HepG2 (cell line): ENCODE measurements around the gene TSSK3. TPM values are rescaled to one million over a fixed set of nuclear protein-coding genes. Genes with fewer than 3 reads are reported as not detected.

ENCODE experiments used
- BHLHE40 ChIP-seq: IDR thresholded peaks from 2 replicates; pipeline ENCODE4 v1.6.1; 2011; ENCODE audit warnings: low read length, improper control_type of control experiment
- HHEX ChIP-seq: IDR thresholded peaks from 2 replicates; pipeline ENCODE4 v1.6.1; 2016; ENCODE audit warnings: control low read depth
- JUND ChIP-seq: sonication (generic); formaldehyde crosslinking; IDR thresholded peaks from 2 replicates; pipeline ENCODE4 v1.8.0; 2022; ENCODE audit warnings: mild to moderate bottlenecking, missing genetic modification reagents
- NFYB ChIP-seq: sonication (generic); formaldehyde crosslinking; IDR thresholded peaks from 2 replicates; pipeline ENCODE4 v1.4.0; 2020; ENCODE audit warnings: missing genetic modification reagents
- NR2F1 ChIP-seq, 2 experiments: fragments of 450-650 bp in 1 of 2; formaldehyde crosslinking in 1 of 2; IDR thresholded peaks; 2 replicates each; pipeline versions ENCODE4 v1.5.0 to v1.6.1; 2016 to 2020; ENCODE audit warnings: mild to moderate bottlenecking in 1 of 2, missing compliant biosample characterization in 1 of 2, missing genetic modification reagents in 1 of 2, moderate library complexity in 1 of 2
- NR3C1 ChIP-seq: sonication (generic); formaldehyde crosslinking; IDR thresholded peaks from 2 replicates; pipeline ENCODE4 v1.4.0; 2020; ENCODE audit warnings: missing genetic modification reagents
- PCBP1 ChIP-seq: fragments of 200-400 bp; formaldehyde crosslinking; IDR thresholded peaks from 2 replicates; pipeline ENCODE4 v1.6.1; 2017; ENCODE audit warnings: mild to moderate bottlenecking, low read depth, low read length, borderline replicate concordance
- RBFOX2 ChIP-seq: fragments of 200-400 bp; formaldehyde crosslinking; IDR thresholded peaks from 2 replicates; pipeline ENCODE4 v1.6.1; 2017; ENCODE audit warnings: low read depth, mild to moderate bottlenecking, low read length
- RNF2 ChIP-seq: fragments of 450-650 bp; conservative IDR thresholded peaks from 2 replicates; pipeline ENCODE4 v1.6.1; 2016; ENCODE audit warnings: low read depth
- SMAD1 ChIP-seq: sonication (generic); formaldehyde crosslinking; IDR thresholded peaks from 2 replicates; pipeline ENCODE4 v1.4.0; 2020; ENCODE audit warnings: missing genetic modification reagents, low read depth, mild to moderate bottlenecking, borderline replicate concordance
- XBP1 ChIP-seq: sonication (generic); formaldehyde crosslinking; IDR thresholded peaks from 2 replicates; pipeline ENCODE4 v1.5.0; 2020; ENCODE audit warnings: missing genetic modification reagents
- ZBTB7B ChIP-seq: sonication (generic); formaldehyde crosslinking; IDR thresholded peaks from 2 replicates; pipeline ENCODE4 v1.4.0; 2020; ENCODE audit warnings: missing genetic modification reagents
- ZNF431 ChIP-seq: sonication (generic); formaldehyde crosslinking; IDR thresholded peaks from 2 replicates; pipeline ENCODE4 v1.9.0; 2022; ENCODE audit warnings: missing genetic modification reagents, low read depth, mild to moderate bottlenecking, borderline replicate concordance
- ZNF678 ChIP-seq: sonication (generic); formaldehyde crosslinking; IDR thresholded peaks from 2 replicates; pipeline ENCODE4 v1.4.0; 2020; ENCODE audit warnings: mild to moderate bottlenecking, missing genetic modification reagents
- polyA plus RNA-seq, 8 experiments: library from polyadenylated mRNA; depleted of rRNA in 3 of 8; stranded (reverse) in 7 of 8; unstranded in 1 of 8; fragments of >200 nt; fragmentation: Illumina TruSeq in 4 of 8; extraction: Trizol in 4 of 8; gene quantifications; 2 replicates each; pipeline versions ENCODE4 v1.2.1 to v1.2.3, GENCODE V29; 2011 to 2016; ENCODE audit warnings: low read depth in 4 of 8, missing spikeins in 1 of 8, mixed read lengths in 1 of 8; ENCODE audit not compliant: insufficient read depth in 1 of 8
- total RNA-seq, 5 experiments: library from RNA; depleted of rRNA; stranded (reverse); fragments of >200 nt; fragmentation: Illumina TruSeq; extraction: Trizol; gene quantifications; 2 replicates each; pipeline ENCODE4 v1.2.3, GENCODE V29; 2016; ENCODE audit warnings: low read depth in 1 of 5
- TF ChIP-seq, protein P1 (sequence below): IDR thresholded peaks from 2 replicates; pipeline ENCODE4 v1.6.1; 2016; ENCODE audit warnings: control low read depth
- TF ChIP-seq, protein P2 (sequence below): fragments of 450-650 bp; IDR thresholded peaks from 2 replicates; pipeline ENCODE4 v1.6.1; 2017; ENCODE audit warnings: mild to moderate bottlenecking
- TF ChIP-seq, protein P3 (sequence below): sonication (generic); formaldehyde crosslinking; IDR thresholded peaks from 2 replicates; pipeline ENCODE4 v1.5.1; 2020; ENCODE audit warnings: missing genetic modification reagents, mild to moderate bottlenecking, borderline replicate concordance

TSSK3 gene
- total and polyA plus RNA-seq, 2 of the 13 experiments (the other 11 are each of a cell fraction or from before 2014, with no cell fraction given): 1.0 to 1.1 TPM

DNA sequence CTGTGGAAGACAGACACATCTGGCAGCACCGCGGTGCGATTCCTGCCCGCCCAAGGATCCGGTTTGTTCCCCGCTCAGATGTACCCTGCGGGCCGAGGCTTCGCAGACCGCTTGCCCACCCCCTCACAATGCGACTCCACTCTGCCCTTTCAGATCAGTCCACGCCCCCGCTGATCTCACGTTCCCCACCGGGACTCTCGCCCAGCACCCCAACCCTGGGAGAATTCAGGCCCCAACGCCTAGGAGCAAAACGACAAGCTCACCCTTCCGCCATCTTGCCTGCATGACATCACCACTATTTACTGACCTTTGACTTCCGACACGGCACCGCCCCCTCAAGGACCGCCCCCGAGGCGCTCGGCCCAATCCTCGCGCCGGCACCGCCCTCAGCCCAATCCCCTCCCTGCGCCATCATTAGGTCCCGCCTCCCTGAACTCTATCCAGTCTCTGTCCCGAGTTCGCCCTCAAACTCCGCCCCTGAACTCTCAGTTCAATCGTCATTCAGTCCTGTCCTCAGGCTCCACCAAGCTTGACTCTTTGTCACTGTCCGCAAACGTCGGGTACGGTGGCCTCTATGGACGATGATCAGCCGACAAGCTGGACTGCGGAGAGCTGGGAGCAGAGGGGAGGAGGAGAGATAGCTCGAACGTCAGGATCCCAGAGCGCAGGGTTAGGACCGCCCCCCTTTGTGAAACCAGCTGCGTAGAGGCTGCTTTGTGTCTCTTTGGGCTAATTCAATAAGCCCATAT is 32.0 kb downstream of the TSSK3 start, which contains the start of gene BSDC1 (continued):
- TF ChIP-seq XBP1 (CRISPR knock-in tag) (no peak), NR3C1 (CRISPR knock-in tag) (no peak), RNF2 (no peak), NFYB (CRISPR knock-in tag) (peak; percentile 80), ZNF431 (CRISPR knock-in tag) (no peak), SMAD1 (CRISPR knock-in tag) (peak; percentile 87; the same call in 1 of the 2 replicates), RBFOX2 (peak; percentile 59), ZNF678 (CRISPR knock-in tag) (no peak), ZBTB7B (CRISPR knock-in tag) (peak; percentile 41; the same call in 1 of the 2 replicates), PCBP1 (0 out of 2 replicates have a peak, but pooled peaks have one; percentile 43), JUND (CRISPR knock-in tag) (peak; percentile 96), HHEX (CRISPR knock-in tag) (no peak), NR2F1 (CRISPR knock-in tag; IDR thresholded peaks at IDR 0.05) (peak; percentile 87 to 93), BHLHE40 (no peak)
- TF ChIP-seq, protein P1, sequence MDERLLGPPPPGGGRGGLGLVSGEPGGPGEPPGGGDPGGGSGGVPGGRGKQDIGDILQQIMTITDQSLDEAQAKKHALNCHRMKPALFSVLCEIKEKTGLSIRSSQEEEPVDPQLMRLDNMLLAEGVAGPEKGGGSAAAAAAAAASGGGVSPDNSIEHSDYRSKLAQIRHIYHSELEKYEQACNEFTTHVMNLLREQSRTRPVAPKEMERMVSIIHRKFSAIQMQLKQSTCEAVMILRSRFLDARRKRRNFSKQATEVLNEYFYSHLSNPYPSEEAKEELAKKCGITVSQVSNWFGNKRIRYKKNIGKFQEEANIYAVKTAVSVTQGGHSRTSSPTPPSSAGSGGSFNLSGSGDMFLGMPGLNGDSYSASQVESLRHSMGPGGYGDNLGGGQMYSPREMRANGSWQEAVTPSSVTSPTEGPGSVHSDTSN: 0 out of 2 replicates have a peak, but pooled peaks have one; percentile 52
- TF ChIP-seq, protein P2, sequence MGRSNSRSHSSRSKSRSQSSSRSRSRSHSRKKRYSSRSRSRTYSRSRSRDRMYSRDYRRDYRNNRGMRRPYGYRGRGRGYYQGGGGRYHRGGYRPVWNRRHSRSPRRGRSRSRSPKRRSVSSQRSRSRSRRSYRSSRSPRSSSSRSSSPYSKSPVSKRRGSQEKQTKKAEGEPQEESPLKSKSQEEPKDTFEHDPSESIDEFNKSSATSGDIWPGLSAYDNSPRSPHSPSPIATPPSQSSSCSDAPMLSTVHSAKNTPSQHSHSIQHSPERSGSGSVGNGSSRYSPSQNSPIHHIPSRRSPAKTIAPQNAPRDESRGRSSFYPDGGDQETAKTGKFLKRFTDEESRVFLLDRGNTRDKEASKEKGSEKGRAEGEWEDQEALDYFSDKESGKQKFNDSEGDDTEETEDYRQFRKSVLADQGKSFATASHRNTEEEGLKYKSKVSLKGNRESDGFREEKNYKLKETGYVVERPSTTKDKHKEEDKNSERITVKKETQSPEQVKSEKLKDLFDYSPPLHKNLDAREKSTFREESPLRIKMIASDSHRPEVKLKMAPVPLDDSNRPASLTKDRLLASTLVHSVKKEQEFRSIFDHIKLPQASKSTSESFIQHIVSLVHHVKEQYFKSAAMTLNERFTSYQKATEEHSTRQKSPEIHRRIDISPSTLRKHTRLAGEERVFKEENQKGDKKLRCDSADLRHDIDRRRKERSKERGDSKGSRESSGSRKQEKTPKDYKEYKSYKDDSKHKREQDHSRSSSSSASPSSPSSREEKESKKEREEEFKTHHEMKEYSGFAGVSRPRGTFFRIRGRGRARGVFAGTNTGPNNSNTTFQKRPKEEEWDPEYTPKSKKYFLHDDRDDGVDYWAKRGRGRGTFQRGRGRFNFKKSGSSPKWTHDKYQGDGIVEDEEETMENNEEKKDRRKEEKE: no peak
- TF ChIP-seq, protein P3, sequence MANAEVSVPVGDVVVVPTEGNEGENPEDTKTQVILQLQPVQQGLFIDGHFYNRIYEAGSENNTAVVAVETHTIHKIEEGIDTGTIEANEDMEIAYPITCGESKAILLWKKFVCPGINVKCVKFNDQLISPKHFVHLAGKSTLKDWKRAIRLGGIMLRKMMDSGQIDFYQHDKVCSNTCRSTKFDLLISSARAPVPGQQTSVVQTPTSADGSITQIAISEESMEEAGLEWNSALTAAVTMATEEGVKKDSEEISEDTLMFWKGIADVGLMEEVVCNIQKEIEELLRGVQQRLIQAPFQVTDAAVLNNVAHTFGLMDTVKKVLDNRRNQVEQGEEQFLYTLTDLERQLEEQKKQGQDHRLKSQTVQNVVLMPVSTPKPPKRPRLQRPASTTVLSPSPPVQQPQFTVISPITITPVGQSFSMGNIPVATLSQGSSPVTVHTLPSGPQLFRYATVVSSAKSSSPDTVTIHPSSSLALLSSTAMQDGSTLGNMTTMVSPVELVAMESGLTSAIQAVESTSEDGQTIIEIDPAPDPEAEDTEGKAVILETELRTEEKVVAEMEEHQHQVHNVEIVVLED (CRISPR knock-in tag): peak; percentile 86
